ENCODE measurements around the gene ABCC4.
"Not testable (repeated sequence)": the region's sequence is repeated elsewhere in the genome, so short reads cannot be mapped to it uniquely, and the experiment has no call there.

Gene ABCC4

DNA sequence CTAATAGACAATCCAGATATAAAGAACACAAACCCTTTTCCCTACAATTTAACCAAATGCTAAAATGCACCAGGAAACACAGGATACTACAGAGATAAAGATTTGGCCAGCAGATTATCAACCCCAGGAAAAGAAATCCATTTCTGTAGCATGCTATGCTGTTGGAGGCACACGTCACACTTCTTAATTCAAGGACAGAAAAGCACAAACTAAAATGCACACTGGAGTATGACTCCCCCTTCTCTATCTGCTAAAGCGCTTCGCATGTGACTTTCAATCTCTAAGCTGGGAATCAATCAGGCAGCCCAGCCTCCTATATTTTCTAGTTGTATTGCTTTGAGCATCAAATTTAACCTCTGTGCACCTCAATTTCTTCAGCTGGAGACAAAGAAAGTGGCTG lies 22.2 kb downstream of the ABCC4 start:
- Histone ChIP-seq H3K4me2 (ENCODE audit: low read length) (no peak overlapping the region), H3K27ac (ENCODE audit: low read depth, low read length) (no peak overlapping the region), H3K4me1 (ENCODE audit: control insufficient read depth, low read length) (peaks cover 39% of the 10 kb centered on the region), H3K9me2 (replicated peaks; ENCODE audit: control insufficient read depth, low read length) (no peaks in the 10 kb centered on the region), H4K20me1 (ENCODE audit: control insufficient read depth, insufficient read depth, low read depth, low read length) (no peaks in the 10 kb centered on the region), H3K36me3 (ENCODE audit: control insufficient read depth, low read length) (no peaks in the 10 kb centered on the region), H3K27me3 (ENCODE audit: control insufficient read depth, low read length) (no peaks in the 10 kb centered on the region), H3K79me2 (ENCODE audit: control insufficient read depth, low read length) (peaks cover 58% of the 10 kb centered on the region), H3K9me3 (ENCODE audit: control insufficient read depth, insufficient read depth, low read length) (no peaks in the 10 kb centered on the region), H3F3A (ENCODE audit: control insufficient read depth, insufficient read depth) (no peaks in the 10 kb centered on the region), H3K4me3 (ENCODE audit: low read length) (no peak overlapping the region)
- no peak for TF ChIP-seq EZH2phosphoT487 (IDR thresholded peaks at IDR 0.05; ENCODE audit: borderline replicate concordance, low read length)
- TF ChIP-seq CTCF (IDR thresholded peaks at IDR 0.05; ENCODE audit: low read depth, low read length, poor library complexity, severe bottlenecking) = no peak

- no peaks in the 10 kb centered on the region for H3K9me2 ChIP-seq (replicated peaks; ENCODE audit: control insufficient read depth, low read length)
- H3K4me2 ChIP-seq (ENCODE audit: low read length) = no peak overlapping the region
- TF ChIP-seq EZH2phosphoT487 (IDR thresholded peaks at IDR 0.05; ENCODE audit: borderline replicate concordance, low read length) (no peak), CTCF (IDR thresholded peaks at IDR 0.05; ENCODE audit: low read depth, low read length, poor library complexity, severe bottlenecking) (no peak)
- no peak overlapping the region for H3K27ac ChIP-seq (ENCODE audit: low read depth, low read length)
- H3K4me3 ChIP-seq (ENCODE audit: low read length) = no peak overlapping the region
- H3K9me3 ChIP-seq (ENCODE audit: control insufficient read depth, insufficient read depth, low read length) = no peaks in the 10 kb centered on the region
- H3K27me3 ChIP-seq (ENCODE audit: control insufficient read depth, low read length) = no peaks in the 10 kb centered on the region
- no peaks in the 10 kb centered on the region for H3F3A ChIP-seq (ENCODE audit: control insufficient read depth, insufficient read depth)
- H4K20me1 ChIP-seq (ENCODE audit: control insufficient read depth, insufficient read depth, low read depth, low read length) = no peaks in the 10 kb centered on the region
- peaks cover 61% of the 10 kb centered on the region for H3K79me2 ChIP-seq (ENCODE audit: control insufficient read depth, low read length)
- H3K4me1 ChIP-seq (ENCODE audit: control insufficient read depth, low read length) = peaks cover 16% of the 10 kb centered on the region
- no peaks in the 10 kb centered on the region for H3K36me3 ChIP-seq (ENCODE audit: control insufficient read depth, low read length)
Observed at GRCh38 chr13:95276037-95276505, 25.2 kb downstream of the ABCC4 start.

GRCh38 chr13:95275322-95276036 lies 25.8 kb downstream of the ABCC4 start:
- no peaks in the 10 kb centered on the region for H4K20me1 ChIP-seq (ENCODE audit: control insufficient read depth, insufficient read depth, low read depth, low read length)
- H3K4me1 ChIP-seq (ENCODE audit: control insufficient read depth, low read length) = peaks cover 10% of the 10 kb centered on the region
- H3K4me2 ChIP-seq (ENCODE audit: low read length) = no peak overlapping the region
- no peaks in the 10 kb centered on the region for H3K36me3 ChIP-seq (ENCODE audit: control insufficient read depth, low read length)
- no peak overlapping the region for H3K27ac ChIP-seq (ENCODE audit: low read depth, low read length)
- H3K4me3 ChIP-seq (ENCODE audit: low read length) = no peak overlapping the region
- H3K9me3 ChIP-seq (ENCODE audit: control insufficient read depth, insufficient read depth, low read length) = no peaks in the 10 kb centered on the region
- H3K27me3 ChIP-seq (ENCODE audit: control insufficient read depth, low read length) = no peaks in the 10 kb centered on the region
- no peaks in the 10 kb centered on the region for H3K9me2 ChIP-seq (replicated peaks; ENCODE audit: control insufficient read depth, low read length)
- H3F3A ChIP-seq (ENCODE audit: control insufficient read depth, insufficient read depth) = no peaks in the 10 kb centered on the region
- H3K79me2 ChIP-seq (ENCODE audit: control insufficient read depth, low read length) = peaks cover 60% of the 10 kb centered on the region
- TF ChIP-seq CTCF (IDR thresholded peaks at IDR 0.05; ENCODE audit: low read depth, low read length, poor library complexity, severe bottlenecking) (no peak), EZH2phosphoT487 (IDR thresholded peaks at IDR 0.05; ENCODE audit: borderline replicate concordance, low read length) (no peak)

- H3K9me3 ChIP-seq (ENCODE audit: control insufficient read depth, insufficient read depth, low read length); H3K36me3 ChIP-seq (ENCODE audit: control insufficient read depth, low read length); H3K27ac ChIP-seq (ENCODE audit: low read depth, low read length); H3K9me2 ChIP-seq (replicated peaks; ENCODE audit: control insufficient read depth, low read length); H3K4me1 ChIP-seq (ENCODE audit: control insufficient read depth, low read length); H3K27me3 ChIP-seq (ENCODE audit: control insufficient read depth, low read length); H4K20me1 ChIP-seq (ENCODE audit: control insufficient read depth, insufficient read depth, low read depth, low read length); H3K4me3 ChIP-seq (ENCODE audit: low read length); H3F3A ChIP-seq (ENCODE audit: control insufficient read depth, insufficient read depth); H3K4me2 ChIP-seq (ENCODE audit: low read length): not testable (repeated sequence)
- peaks cover 48% of the 10 kb centered on the region for H3K79me2 ChIP-seq (ENCODE audit: control insufficient read depth, low read length)
Observed at GRCh38 chr13:95273592-95274132, 27.6 kb downstream of the ABCC4 start.

DNA sequence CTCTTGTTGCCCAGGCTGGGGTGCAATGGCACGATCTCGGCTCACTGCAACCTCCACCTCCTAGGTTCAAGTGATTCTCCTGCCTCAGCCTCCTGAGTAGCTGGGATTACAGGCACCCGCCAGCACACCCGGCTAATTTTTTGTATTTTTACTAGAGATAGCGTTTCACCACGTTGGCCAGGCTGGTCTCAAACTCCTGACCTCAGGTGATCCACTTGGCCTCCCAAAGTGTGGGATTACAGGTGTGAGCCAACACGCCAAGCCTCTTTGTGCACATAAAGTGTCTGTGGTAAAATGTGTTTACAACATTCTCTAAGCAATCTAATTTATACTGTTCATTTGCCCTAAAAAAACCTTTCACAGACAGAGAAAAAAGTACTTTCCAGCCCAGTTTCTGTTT lies 29.2 kb downstream of the ABCC4 start:
- H3K4me3 ChIP-seq (ENCODE audit: low read length) = not testable (repeated sequence)

More for the DNA sequence above, 29.2 kb downstream of the ABCC4 start:
- not testable (repeated sequence) for H3K9me2 ChIP-seq (replicated peaks; ENCODE audit: control insufficient read depth, low read length); H3K36me3 ChIP-seq (ENCODE audit: control insufficient read depth, low read length); H3F3A ChIP-seq (ENCODE audit: control insufficient read depth, insufficient read depth); H3K9me3 ChIP-seq (ENCODE audit: control insufficient read depth, insufficient read depth, low read length); H3K27me3 ChIP-seq (ENCODE audit: control insufficient read depth, low read length); H3K4me2 ChIP-seq (ENCODE audit: low read length); H3K27ac ChIP-seq (ENCODE audit: low read depth, low read length); H3K4me1 ChIP-seq (ENCODE audit: control insufficient read depth, low read length); H4K20me1 ChIP-seq (ENCODE audit: control insufficient read depth, insufficient read depth, low read depth, low read length)
- peaks cover 35% of the 10 kb centered on the region for H3K79me2 ChIP-seq (ENCODE audit: control insufficient read depth, low read length)
